AG04450 (cell line): Measurements from ENCODE around the gene NAA16. TPM values are rescaled to one million over a fixed set of nuclear protein-coding genes. Genes with fewer than 3 reads are reported as not detected.

Experiments
- CTCF ChIA-PET: fragments of 300-600, 350-600 bp; formaldehyde crosslinking; extraction: SDS; loops from one replicate; lab custom pipeline; 2022; ENCODE audit warnings: antibody characterized with exemption, inconsistent platforms; lab: Charles Lee
- POLR2A ChIA-PET: fragments of 350-600 bp; formaldehyde crosslinking; extraction: SDS; loops from one replicate; lab custom pipeline; 2021; ENCODE audit warnings: antibody characterized with exemption, inconsistent platforms; lab: Yijun Ruan, JAX
- DNase-seq: peaks from one replicate; pipeline ENCODE4 v3.0.0-alpha.2; 2011; ENCODE audit warnings: low read depth, low spot score
- H3K27ac ChIP-seq: one replicate; pipeline ENCODE4 v1.5.1; 2012; ENCODE audit warnings: low read depth, low read length, control low read depth
- H3K27me3 ChIP-seq: one replicate; pipeline ENCODE4 v1.6.0; 2012; ENCODE audit warnings: low read length; ENCODE audit not compliant: control insufficient read depth, insufficient read depth
- H3K4me3 ChIP-seq: 2 replicates; pipeline ENCODE4 v1.5.1; 2011; ENCODE audit warnings: mild to moderate bottlenecking, low read depth, low read length, control low read depth
- H3K9me3 ChIP-seq: 2 replicates; pipeline ENCODE4 v1.5.1; 2012; ENCODE audit warnings: low read length; ENCODE audit not compliant: control insufficient read depth, insufficient read depth
- CTCF ChIP-seq: IDR thresholded peaks from 2 replicates; pipeline ENCODE4 v1.5.1; 2011; ENCODE audit warnings: low read depth, low read length, control low read depth, inconsistent platforms
- polyA plus RNA-seq: library from polyadenylated mRNA; depleted of rRNA; stranded (reverse); fragments of >200 nt; gene quantifications from 2 replicates; pipeline ENCODE4 v1.2.3, GENCODE V29; 2011

NAA16 gene
- polyA plus RNA-seq, 1 experiment: 14.9 TPM

GRCh38 chr13:41402691-41403511 is 91.8 kb downstream of the NAA16 start:
- Histone ChIP-seq H3K27ac (no peak overlapping the region), H3K4me3 (no peak overlapping the region), H3K27me3 (no peaks in the 10 kb centered on the region), H3K9me3 (no peaks in the 10 kb centered on the region)
- ChIA-PET POLR2A (no interaction called here), CTCF (interaction anchor here (0.8 kb wide), 1 partner anchor 9 kb away, joined by 4 read pairs; no protein-coding TSS in a partner anchor)
- DNase-seq: no peak
- TF ChIP-seq CTCF: no peak

DNA sequence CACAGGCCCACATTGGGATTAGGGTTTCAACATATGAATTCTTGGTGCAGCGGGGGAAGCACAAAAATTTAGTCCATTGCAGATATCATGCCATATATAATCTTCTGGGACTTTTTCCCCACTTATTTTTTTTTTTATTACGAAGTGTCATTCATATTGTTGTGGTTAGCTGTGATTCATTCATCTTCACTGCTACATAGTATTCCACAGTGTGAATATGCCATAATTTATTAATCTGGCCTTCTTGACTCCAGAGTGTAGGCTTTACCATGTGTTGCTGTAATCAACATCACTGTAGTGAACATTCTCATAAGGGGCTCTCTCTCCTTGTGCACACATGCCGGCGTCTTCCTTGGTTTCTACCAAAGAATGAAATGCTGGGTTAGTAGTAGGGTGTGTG is 92.9 kb downstream of the NAA16 start:
- no peak for DNase-seq
- TF ChIP-seq CTCF: no peak
- H3K27me3 ChIP-seq: no peaks in the 10 kb centered on the region
- H3K27ac ChIP-seq: no peak overlapping the region
- ChIA-PET CTCF (no interaction called here), POLR2A (no interaction called here)
- H3K4me3 ChIP-seq: no peak overlapping the region
- no peaks in the 10 kb centered on the region for H3K9me3 ChIP-seq

DNA sequence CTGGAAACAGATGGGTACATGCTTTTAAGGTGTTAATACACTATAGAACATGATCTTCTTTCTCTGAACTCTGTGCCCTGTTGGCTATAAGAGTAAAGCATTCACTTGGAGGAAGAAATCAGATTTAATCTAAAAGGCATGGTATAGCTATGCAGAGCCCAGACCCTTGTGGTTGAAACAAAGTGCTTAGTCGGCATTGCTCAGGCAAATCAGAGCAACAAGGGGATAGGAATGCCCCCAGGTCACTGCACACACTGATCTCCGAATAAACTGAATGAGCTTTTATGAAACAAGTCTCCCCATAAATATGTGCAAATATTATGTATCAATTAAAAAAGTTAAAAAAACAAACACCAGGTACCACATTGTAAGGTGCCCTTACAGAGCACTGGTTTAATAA is 94.3 kb downstream of the NAA16 start:
- no peaks in the 10 kb centered on the region for H3K9me3 ChIP-seq
- CTCF ChIA-PET: interaction anchor here (0.8 kb wide), 1 partner anchor 263 kb away, joined by 3 read pairs; no protein-coding TSS in a partner anchor
- DNase-seq: no peak
- TF ChIP-seq CTCF: no peak
- H3K27ac ChIP-seq: no peak overlapping the region
- no peak overlapping the region for H3K4me3 ChIP-seq
- POLR2A ChIA-PET: no interaction called here
- H3K27me3 ChIP-seq: no peaks in the 10 kb centered on the region

DNA sequence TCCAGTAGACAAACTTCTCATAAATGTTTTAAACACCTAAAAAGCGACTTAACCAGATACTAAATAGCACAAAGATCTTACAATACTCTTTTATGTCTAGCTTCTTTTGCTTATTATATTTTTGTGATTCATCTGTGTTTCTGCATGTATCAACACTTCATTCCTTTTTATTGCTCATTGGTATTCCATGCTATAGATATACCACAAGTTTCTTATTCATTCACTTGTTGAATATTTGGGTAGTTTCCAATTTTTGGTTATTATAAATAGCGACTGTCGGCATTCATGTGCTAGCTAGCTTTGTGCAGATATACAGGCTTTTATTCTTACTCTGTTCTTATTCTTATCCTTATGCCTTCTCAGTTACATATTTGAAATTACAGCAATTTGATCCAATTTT is 96.3 kb downstream of the NAA16 start:
- Histone ChIP-seq H3K9me3 (no peaks in the 10 kb centered on the region), H3K4me3 (no peak overlapping the region), H3K27me3 (no peaks in the 10 kb centered on the region), H3K27ac (no peak overlapping the region)
- no peak for TF ChIP-seq CTCF
- ChIA-PET POLR2A (interaction anchor here (0.6 kb wide), 1 partner anchor 640 kb away, joined by 10 read pairs; no protein-coding TSS in a partner anchor), CTCF (no interaction called here)
- DNase-seq: no peak

DNA sequence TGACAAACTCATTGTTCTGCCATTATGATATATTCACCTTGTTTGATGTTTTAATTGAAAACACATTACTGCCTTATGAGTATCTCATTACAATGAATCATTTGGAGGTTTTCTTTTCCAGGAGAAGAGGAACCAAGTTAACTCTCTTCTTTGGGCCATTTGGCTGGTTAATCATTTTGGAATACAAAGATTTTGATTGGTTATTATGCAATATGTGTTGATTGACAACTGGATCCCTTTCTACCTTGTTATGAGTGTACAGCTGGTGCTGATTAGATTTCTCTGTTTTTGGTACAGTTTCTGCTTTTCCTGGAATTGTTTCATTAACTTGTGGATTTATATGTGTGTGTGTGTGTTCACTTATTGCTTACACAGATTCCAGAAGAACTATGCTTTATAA is 97.1 kb downstream of the NAA16 start:
- H3K4me3 ChIP-seq: no peak overlapping the region
- H3K27ac ChIP-seq: no peak overlapping the region
- no peaks in the 10 kb centered on the region for H3K27me3 ChIP-seq
- no peaks in the 10 kb centered on the region for H3K9me3 ChIP-seq
- ChIA-PET CTCF (no interaction called here), POLR2A (no interaction called here)
- TF ChIP-seq CTCF: no peak
- no peak for DNase-seq
